ENCODE results near the gene IFNAR1.

- TF ChIP-seq EZH2phosphoT487 (IDR thresholded peaks at IDR 0.05; ENCODE audit: borderline replicate concordance) (no peak), CTCF (IDR thresholded peaks at IDR 0.05 in 2 of 3, conservative IDR thresholded peaks at IDR 0.05 in 1 of 3; ENCODE audit: borderline replicate concordance in 1 of 3, insufficient read depth in 1 of 3, low read depth in 2 of 3, low read length in 2 of 3) (no peak), RAD21 (IDR thresholded peaks at IDR 0.05; ENCODE audit: low read depth) (no peak), POLR2AphosphoS5 (IDR thresholded peaks at IDR 0.05; ENCODE audit: low read depth, low read length) (no peak)
These were observed 65.7 kb downstream of the IFNAR1 start for GRCh38 chr21:33390479-33390878.
